GM12878 (cell line): ENCODE measurements around the gene CTH. TPM values are rescaled to one million over a fixed set of nuclear protein-coding genes. Genes with fewer than 3 reads are reported as not detected.

Source experiments
- ATAC-seq: fragments of 200-7000 bp; cut with Tn5 transposase; 3 replicates; pipeline ENCODE4 v1.9.1; 2020; ENCODE audit warnings: mild to moderate bottlenecking, moderate library complexity
- BruUV-seq: library from RNA; stranded (reverse); fragments of 400-500 nt; replicated peaks from 2 replicates; lab custom pipeline; 2021; lab: Mats Ljungman, UMichigan
- CTCF ChIA-PET: fragments of 300-600 bp; sonication (Branson Sonifier 250); formaldehyde crosslinking; extraction: SDS; loops from one replicate; lab custom pipeline; 2021; ENCODE audit warnings: inconsistent platforms; lab: Yijun Ruan, JAX
- POLR2A ChIA-PET: fragments of 350-600 bp; formaldehyde crosslinking; extraction: SDS; loops from one replicate; lab custom pipeline; 2021; ENCODE audit warnings: inconsistent platforms; lab: Charles Lee
- RAD21 ChIA-PET: fragments of 300-600 bp; sonication (Branson Sonifier 250); formaldehyde crosslinking; loops from one replicate; lab custom pipeline; 2023; ENCODE audit warnings: antibody characterized with exemption; ENCODE audit not compliant: unreplicated experiment; lab: Charles Lee
- SMC1A ChIA-PET: fragments of 300-600 bp; sonication (Branson Sonifier 250); formaldehyde crosslinking; loops from one replicate; lab custom pipeline; 2023; ENCODE audit not compliant: unreplicated experiment, uncharacterized antibody; lab: Charles Lee
- DNase-seq: peaks from one replicate; pipeline ENCODE4 v3.0.0-alpha.2; 2011; ENCODE audit warnings: low read depth, low spot score
- FAIRE-seq: peaks from 3 replicates; lab custom pipeline; 2011; peaks lifted over from hg19 to GRCh38; lab: Jason Lieb, UNC
- H2AFZ ChIP-seq: 2 replicates; pipeline ENCODE4 v1.6.0; 2011; ENCODE audit warnings: low read depth, low read length, control low read depth; ENCODE audit not compliant: control insufficient read depth
- H3K27ac ChIP-seq: 2 replicates; pipeline ENCODE4 v1.5.1; 2011; ENCODE audit warnings: control low read depth; ENCODE audit not compliant: control insufficient read depth, insufficient read depth
- H3K27me3 ChIP-seq, 2 experiments: replicated peaks in 1 of 2; 2 replicates each; pipeline versions ENCODE4 v1.6.0 to v1.6.1; 2011; ENCODE audit warnings: low read length in 1 of 2; ENCODE audit not compliant: control insufficient read depth in 2 of 2, insufficient read depth in 2 of 2
- H3K36me3 ChIP-seq, 2 experiments: 2 replicates each; pipeline ENCODE4 v1.5.1; 2011; ENCODE audit warnings: low read length in 1 of 2; ENCODE audit not compliant: control insufficient read depth in 2 of 2, insufficient read depth in 2 of 2
- H3K4me1 ChIP-seq: 2 replicates; pipeline ENCODE4 v1.6.1; 2011; ENCODE audit warnings: mild to moderate bottlenecking, low read length, moderate library complexity, mixed read lengths; ENCODE audit not compliant: control insufficient read depth, insufficient read depth
- H3K4me2 ChIP-seq: 2 replicates; pipeline ENCODE4 v1.6.0; 2011; ENCODE audit warnings: control low read depth; ENCODE audit not compliant: control insufficient read depth, insufficient read depth
- H3K4me3 ChIP-seq: fragments of 200-600 bp; sonication (generic); 2 replicates; pipeline ENCODE4 v1.5.1; 2016
- H3K79me2 ChIP-seq: 2 replicates; pipeline ENCODE4 v1.6.0; 2011; ENCODE audit warnings: low read length; ENCODE audit not compliant: control insufficient read depth, insufficient read depth
- H3K9ac ChIP-seq: 2 replicates; pipeline ENCODE4 v1.8.0; 2011; ENCODE audit warnings: low read length, control low read depth, mixed read lengths; ENCODE audit not compliant: control insufficient read depth, insufficient read depth
- H3K9me3 ChIP-seq: replicated peaks from 3 replicates; pipeline ENCODE4 v1.5.1; 2011; ENCODE audit warnings: mild to moderate bottlenecking, low read length; ENCODE audit not compliant: control insufficient read depth, insufficient read depth
- H4K20me1 ChIP-seq: 2 replicates; pipeline ENCODE4 v1.6.0; 2011; ENCODE audit not compliant: control insufficient read depth, insufficient read depth
- BHLHE40 ChIP-seq, 2 experiments: fragments of 450-650 bp in 1 of 2; IDR thresholded peaks; 2 replicates each; pipeline ENCODE4 v1.6.1; 2011 to 2017; ENCODE audit warnings: low read depth in 2 of 2, borderline replicate concordance in 1 of 2, improper control_type of control experiment in 1 of 2, low read length in 1 of 2, mild to moderate bottlenecking in 1 of 2
- CREB1 ChIP-seq: IDR thresholded peaks from 2 replicates; pipeline ENCODE4 v1.6.1; 2012; ENCODE audit warnings: low read depth, mild to moderate bottlenecking, inconsistent platforms
- ESRRA ChIP-seq: IDR thresholded peaks from 2 replicates; pipeline ENCODE4 v1.6.1; 2012; ENCODE audit warnings: mild to moderate bottlenecking, low read length, improper control_type of control experiment
- FOS ChIP-seq: IDR thresholded peaks from 3 replicates; pipeline ENCODE4 v1.6.1; 2011; ENCODE audit warnings: borderline replicate concordance; ENCODE audit not compliant: insufficient read length; ENCODE audit errors: extremely low read depth
- HCFC1 ChIP-seq: fragments of 150-350 bp; IDR thresholded peaks from 2 replicates; pipeline ENCODE4 v1.6.1; 2014; ENCODE audit warnings: low read length
- HDAC2 ChIP-seq: fragments of 200-600 bp; sonication (generic); IDR thresholded peaks from 2 replicates; pipeline ENCODE4 v1.6.1; 2017
- IRF4 ChIP-seq: IDR thresholded peaks from 2 replicates; pipeline ENCODE4 v1.6.1; 2011; ENCODE audit warnings: low read depth, low read length
- MTA3 ChIP-seq: IDR thresholded peaks from 2 replicates; pipeline ENCODE4 v1.6.1; 2012; ENCODE audit warnings: low read length, inconsistent platforms, borderline replicate concordance
- NBN ChIP-seq: fragments of 450-650 bp; IDR thresholded peaks from 2 replicates; pipeline ENCODE4 v1.6.1; 2016
- NFIC ChIP-seq: IDR thresholded peaks from 2 replicates; pipeline ENCODE4 v1.6.1; 2012; ENCODE audit warnings: low read depth, mild to moderate bottlenecking, inconsistent platforms, low read length, moderate library complexity
- RBBP5 ChIP-seq: fragments of 200-600 bp; sonication (generic); conservative IDR thresholded peaks from 2 replicates; pipeline ENCODE4 v1.6.1; 2016
- USF1 ChIP-seq: IDR thresholded peaks from 2 replicates; pipeline ENCODE4 v1.6.1; 2011; ENCODE audit warnings: borderline replicate concordance, low read depth, mild to moderate bottlenecking, moderate library complexity, mixed read lengths, low read length; ENCODE audit not compliant: insufficient read depth; ENCODE audit errors: extremely low read length
- YY1 ChIP-seq: IDR thresholded peaks from 2 replicates; pipeline ENCODE4 v1.6.1; 2011; ENCODE audit warnings: low read depth, mild to moderate bottlenecking, low read length
- ZSCAN29 ChIP-seq: fragments of 450-650 bp; IDR thresholded peaks from 2 replicates; pipeline ENCODE4 v1.6.1; 2017; ENCODE audit warnings: mild to moderate bottlenecking, moderate library complexity
- WGBS: methylation state at CpG from one replicate; pipeline ENCODE4 v1.1.6; 2016; ENCODE audit warnings: low lambda C conversion rate; ENCODE audit not compliant: insufficient replicate concordance, insufficient coverage; ENCODE audit errors: missing lambda C conversion rate; 5-methylcytosine and 5-hydroxymethylcytosine counted together
- in situ Hi-C: fragments of 300-500 bp; cut with MboI; formaldehyde crosslinking; loops from 9 replicates; pipeline ENCODE4 v1.14.3; 2018; ENCODE audit warnings: mixed read lengths
- intact Hi-C: fragments of 100-400 bp; cut with micrococcal nuclease; formaldehyde crosslinking; loops from one replicate; pipeline ENCODE4 v1.14.2; 2022; ENCODE audit not compliant: unreplicated experiment
- polyA plus RNA-seq, 11 experiments: library from polyadenylated mRNA; depleted of rRNA in 4 of 11; unstranded in 6 of 11; stranded (reverse) in 5 of 11; fragments of >200 nt; fragmentation: Nextera tagmentation in 4 of 11; fragmentation: Illumina TruSeq in 1 of 11; extraction: Ambion mirVana in 4 of 11; extraction: Trizol in 1 of 11; gene quantifications; 1 replicate in 1 of 11; 2 replicates in 10 of 11; pipeline versions ENCODE4 v1.2.1 to v1.2.3, GENCODE V29; 2011 to 2016; ENCODE audit warnings: inconsistent platforms in 2 of 11, missing spikeins in 2 of 11, low read depth in 1 of 11
- total RNA-seq, 4 experiments: library from RNA; depleted of rRNA in 3 of 4; stranded (reverse); fragments of >200 nt in 3 of 4; fragmentation: Illumina TruSeq in 1 of 4; extraction: Trizol in 1 of 4; gene quantifications; 2 replicates each; pipeline versions ENCODE4 v1.2.1 to v1.2.3, GENCODE V29; 2013 to 2021
- TF ChIP-seq, protein P1 (sequence below): IDR thresholded peaks from 2 replicates; pipeline ENCODE4 v1.6.1; 2012; ENCODE audit warnings: mild to moderate bottlenecking, low read depth, low read length
- TF ChIP-seq, protein P2 (sequence below): IDR thresholded peaks from 2 replicates; pipeline ENCODE4 v1.6.1; 2011; ENCODE audit warnings: low read depth, mild to moderate bottlenecking, low read length, moderate library complexity, borderline replicate concordance; ENCODE audit errors: extremely low read depth
- TF ChIP-seq, protein P3 (sequence below): fragments of 450-650 bp; conservative IDR thresholded peaks from 2 replicates; pipeline ENCODE4 v1.6.1; 2017; ENCODE audit warnings: mild to moderate bottlenecking, moderate library complexity

CTH gene
- total and polyA plus RNA-seq, 10 of the 15 experiments (the other 5 are each of a cell fraction or from before 2014, with no cell fraction given), result 6.3 to 17.5 (median 10.4) TPM

DNA sequence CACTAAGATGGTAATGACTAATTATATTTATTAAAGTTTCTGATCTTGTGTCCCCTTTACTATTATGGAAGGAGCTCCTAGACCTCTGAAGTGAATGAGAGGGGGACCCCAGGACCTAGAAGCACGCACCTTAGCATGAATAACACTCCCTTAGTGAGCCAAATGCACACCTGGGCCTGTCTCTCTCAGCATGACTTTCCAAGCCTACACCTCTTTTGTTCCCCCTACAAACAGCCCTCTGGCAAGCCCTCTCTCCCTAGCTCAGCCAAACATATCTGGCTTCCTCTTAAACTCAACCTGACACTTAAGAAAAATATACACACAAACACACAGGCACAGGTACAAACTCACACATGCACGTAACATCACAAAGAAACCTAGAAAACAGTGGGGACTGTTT, 7.3 kb upstream of the CTH start (continued):
- TF ChIP-seq, protein P1, sequence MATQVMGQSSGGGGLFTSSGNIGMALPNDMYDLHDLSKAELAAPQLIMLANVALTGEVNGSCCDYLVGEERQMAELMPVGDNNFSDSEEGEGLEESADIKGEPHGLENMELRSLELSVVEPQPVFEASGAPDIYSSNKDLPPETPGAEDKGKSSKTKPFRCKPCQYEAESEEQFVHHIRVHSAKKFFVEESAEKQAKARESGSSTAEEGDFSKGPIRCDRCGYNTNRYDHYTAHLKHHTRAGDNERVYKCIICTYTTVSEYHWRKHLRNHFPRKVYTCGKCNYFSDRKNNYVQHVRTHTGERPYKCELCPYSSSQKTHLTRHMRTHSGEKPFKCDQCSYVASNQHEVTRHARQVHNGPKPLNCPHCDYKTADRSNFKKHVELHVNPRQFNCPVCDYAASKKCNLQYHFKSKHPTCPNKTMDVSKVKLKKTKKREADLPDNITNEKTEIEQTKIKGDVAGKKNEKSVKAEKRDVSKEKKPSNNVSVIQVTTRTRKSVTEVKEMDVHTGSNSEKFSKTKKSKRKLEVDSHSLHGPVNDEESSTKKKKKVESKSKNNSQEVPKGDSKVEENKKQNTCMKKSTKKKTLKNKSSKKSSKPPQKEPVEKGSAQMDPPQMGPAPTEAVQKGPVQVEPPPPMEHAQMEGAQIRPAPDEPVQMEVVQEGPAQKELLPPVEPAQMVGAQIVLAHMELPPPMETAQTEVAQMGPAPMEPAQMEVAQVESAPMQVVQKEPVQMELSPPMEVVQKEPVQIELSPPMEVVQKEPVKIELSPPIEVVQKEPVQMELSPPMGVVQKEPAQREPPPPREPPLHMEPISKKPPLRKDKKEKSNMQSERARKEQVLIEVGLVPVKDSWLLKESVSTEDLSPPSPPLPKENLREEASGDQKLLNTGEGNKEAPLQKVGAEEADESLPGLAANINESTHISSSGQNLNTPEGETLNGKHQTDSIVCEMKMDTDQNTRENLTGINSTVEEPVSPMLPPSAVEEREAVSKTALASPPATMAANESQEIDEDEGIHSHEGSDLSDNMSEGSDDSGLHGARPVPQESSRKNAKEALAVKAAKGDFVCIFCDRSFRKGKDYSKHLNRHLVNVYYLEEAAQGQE, result no peak
- TF ChIP-seq NBN (no peak), FOS (no peak), CREB1 (no peak), NFIC (no peak), YY1 (no peak), ZSCAN29 (no peak)
- TF ChIP-seq, protein P2, sequence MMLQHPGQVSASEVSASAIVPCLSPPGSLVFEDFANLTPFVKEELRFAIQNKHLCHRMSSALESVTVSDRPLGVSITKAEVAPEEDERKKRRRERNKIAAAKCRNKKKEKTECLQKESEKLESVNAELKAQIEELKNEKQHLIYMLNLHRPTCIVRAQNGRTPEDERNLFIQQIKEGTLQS, result no peak

GRCh38 chr1:70405780-70406416, 5.2 kb upstream of the CTH start:
- POLR2A ChIA-PET, result no interaction called here
- DNase-seq (no peak), ATAC-seq (no peak), FAIRE-seq (no peak)
- SMC1A ChIA-PET, result no interaction called here
- H3K27me3 ChIP-seq, result no peaks in the 10 kb centered on the region
- no peak overlapping the region for H3K4me3 ChIP-seq
- H3K27ac ChIP-seq, result no peak overlapping the region
- intact Hi-C loops, result no loop called here
- H3K4me1 ChIP-seq, result no peaks in the 10 kb centered on the region
- no peak overlapping the region for H2AFZ ChIP-seq
- no peak overlapping the region for H3K9ac ChIP-seq
- in situ Hi-C loops, result no loop called here
- H4K20me1 ChIP-seq, result no peaks in the 10 kb centered on the region
- RAD21 ChIA-PET, result no interaction called here
- H3K36me3 ChIP-seq, result no peaks in the 10 kb centered on the region
- no peak overlapping the region for H3K4me2 ChIP-seq
- WGBS, result 52% methylated on average over 12 of the region's 12 CpGs
- CTCF ChIA-PET, result interaction anchor here (0.6 kb wide), 1 partner anchor 107 kb away, joined by 3 read pairs; no protein-coding TSS in a partner anchor
- no TSS peak for BruUV-seq
- H3K79me2 ChIP-seq, result no peaks in the 10 kb centered on the region
- H3K9me3 ChIP-seq, result no peaks in the 10 kb centered on the region
- TF ChIP-seq RBBP5 (no peak), BHLHE40 (IDR thresholded peaks at IDR 0.05; ENCODE audit: borderline replicate concordance in 1 of 2, low read depth in 2 of 2, low read length in 1 of 2) (no peak), ESRRA (no peak), USF1 (no peak), IRF4 (no peak), HCFC1 (no peak), HDAC2 (no peak), MTA3 (no peak)
- TF ChIP-seq, protein P3, sequence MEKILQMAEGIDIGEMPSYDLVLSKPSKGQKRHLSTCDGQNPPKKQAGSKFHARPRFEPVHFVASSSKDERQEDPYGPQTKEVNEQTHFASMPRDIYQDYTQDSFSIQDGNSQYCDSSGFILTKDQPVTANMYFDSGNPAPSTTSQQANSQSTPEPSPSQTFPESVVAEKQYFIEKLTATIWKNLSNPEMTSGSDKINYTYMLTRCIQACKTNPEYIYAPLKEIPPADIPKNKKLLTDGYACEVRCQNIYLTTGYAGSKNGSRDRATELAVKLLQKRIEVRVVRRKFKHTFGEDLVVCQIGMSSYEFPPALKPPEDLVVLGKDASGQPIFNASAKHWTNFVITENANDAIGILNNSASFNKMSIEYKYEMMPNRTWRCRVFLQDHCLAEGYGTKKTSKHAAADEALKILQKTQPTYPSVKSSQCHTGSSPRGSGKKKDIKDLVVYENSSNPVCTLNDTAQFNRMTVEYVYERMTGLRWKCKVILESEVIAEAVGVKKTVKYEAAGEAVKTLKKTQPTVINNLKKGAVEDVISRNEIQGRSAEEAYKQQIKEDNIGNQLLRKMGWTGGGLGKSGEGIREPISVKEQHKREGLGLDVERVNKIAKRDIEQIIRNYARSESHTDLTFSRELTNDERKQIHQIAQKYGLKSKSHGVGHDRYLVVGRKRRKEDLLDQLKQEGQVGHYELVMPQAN, result no peak
